A673 (cell line): ENCODE data around the gene BTBD7.

ENCODE experiments used
- CTCF ChIP-seq: fragments of 300-800, 200-600 bp; sonication (generic); conservative IDR thresholded peaks from 2 replicates; pipeline ENCODE4 v1.5.1; 2017; ENCODE audit warnings: low read depth, mild to moderate bottlenecking, antibody characterized with exemption, low read length, moderate library complexity, mixed read lengths
- EZH2 ChIP-seq: fragments of 200-600 bp; sonication (generic); IDR thresholded peaks from 2 replicates; pipeline ENCODE4 v1.6.1; 2017; ENCODE audit warnings: borderline replicate concordance, low read depth, mild to moderate bottlenecking, mixed read lengths, antibody characterized with exemption, low read length; ENCODE audit not compliant: poor library complexity, severe bottlenecking

- TF ChIP-seq EZH2 (no peak), CTCF (no peak)
Measured at GRCh38 chr14:93285044-93285443, 47.8 kb downstream of the BTBD7 start.
